Measurements from ENCODE around the gene CKMT2.

- TF ChIP-seq CTCF (IDR thresholded peaks at IDR 0.05; ENCODE audit: insufficient read depth, low read length) (no peak), POLR2AphosphoS5 (IDR thresholded peaks at IDR 0.05; ENCODE audit: low read depth) (no peak), SPI1 (IDR thresholded peaks at IDR 0.05; ENCODE audit: borderline replicate concordance, low read depth) (no peak), GABPA (IDR thresholded peaks at IDR 0.05; ENCODE audit: low read depth) (no peak), REST (IDR thresholded peaks at IDR 0.05; ENCODE audit: insufficient replicate concordance, low read depth) (no peak)
Measured at GRCh38 chr5:81192373-81192750, 40.8 kb upstream of the CKMT2 start.

All from HL-60 (cell line).